ENCODE measurements around the gene PLTP. TPM values are rescaled to one million over a fixed set of nuclear protein-coding genes. Genes with fewer than 3 reads are reported as not detected.
A peak's percentile ranks its signal among the peaks of the same experiment; 100 is the strongest.

The PLTP gene
- total and polyA plus RNA-seq, 2 of the 13 experiments (the other 11 are each of a cell fraction or from before 2014, with no cell fraction given): 16.9 to 28.6 TPM

DNA sequence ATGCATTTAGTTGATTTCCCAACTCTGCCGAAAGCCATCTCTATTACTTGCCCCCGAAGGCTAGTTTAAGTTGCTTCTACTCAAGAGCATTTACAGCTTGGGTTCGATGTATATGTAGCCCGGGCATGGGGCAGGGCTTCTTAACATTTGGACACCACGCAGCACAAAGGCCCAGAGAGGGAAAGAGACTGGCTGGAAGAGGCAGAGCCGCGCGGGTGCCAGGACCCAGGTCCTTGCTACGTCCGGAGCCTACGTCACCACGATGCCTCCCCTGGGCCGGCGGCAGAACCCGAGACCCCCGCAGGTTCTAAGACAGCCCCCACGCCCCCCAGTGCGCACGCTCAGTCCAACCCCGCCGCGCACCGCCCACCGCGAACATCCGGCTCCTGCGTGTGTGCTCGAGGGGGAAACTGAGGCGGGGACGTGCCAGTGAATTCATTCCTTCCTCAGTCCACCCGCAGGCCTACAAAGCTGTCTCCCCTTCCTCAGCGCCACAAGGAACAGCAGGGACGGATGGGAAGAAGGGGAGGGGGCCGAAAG, 22.2 kb upstream of the PLTP start (continued):
- TF ChIP-seq, protein P1, sequence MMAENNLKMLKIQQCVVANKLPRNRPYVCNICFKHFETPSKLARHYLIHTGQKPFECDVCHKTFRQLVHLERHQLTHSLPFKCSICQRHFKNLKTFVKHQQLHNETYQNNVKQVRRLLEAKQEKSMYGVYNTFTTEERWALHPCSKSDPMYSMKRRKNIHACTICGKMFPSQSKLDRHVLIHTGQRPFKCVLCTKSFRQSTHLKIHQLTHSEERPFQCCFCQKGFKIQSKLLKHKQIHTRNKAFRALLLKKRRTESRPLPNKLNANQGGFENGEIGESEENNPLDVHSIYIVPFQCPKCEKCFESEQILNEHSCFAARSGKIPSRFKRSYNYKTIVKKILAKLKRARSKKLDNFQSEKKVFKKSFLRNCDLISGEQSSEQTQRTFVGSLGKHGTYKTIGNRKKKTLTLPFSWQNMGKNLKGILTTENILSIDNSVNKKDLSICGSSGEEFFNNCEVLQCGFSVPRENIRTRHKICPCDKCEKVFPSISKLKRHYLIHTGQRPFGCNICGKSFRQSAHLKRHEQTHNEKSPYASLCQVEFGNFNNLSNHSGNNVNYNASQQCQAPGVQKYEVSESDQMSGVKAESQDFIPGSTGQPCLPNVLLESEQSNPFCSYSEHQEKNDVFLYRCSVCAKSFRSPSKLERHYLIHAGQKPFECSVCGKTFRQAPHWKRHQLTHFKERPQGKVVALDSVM (CRISPR knock-in tag; IDR thresholded peaks at IDR 0.05): peak; percentile 21; the same call in 1 of the 2 replicates
- no peak for TF ChIP-seq MATR3 (CRISPR knock-in tag; IDR thresholded peaks at IDR 0.05)
- TF ChIP-seq ZNF143 (CRISPR knock-in tag; IDR thresholded peaks at IDR 0.05): no peak
- peak; percentile 99 for TF ChIP-seq ZC3H13 (CRISPR knock-in tag; IDR thresholded peaks at IDR 0.05)
- no peak for TF ChIP-seq FOXA3 (CRISPR knock-in tag; IDR thresholded peaks at IDR 0.05)
- TF ChIP-seq TEAD3 (CRISPR knock-in tag; optimal IDR thresholded peaks at IDR 0.05; ENCODE audit: borderline replicate concordance): no peak
- peak; percentile 81; the same call in 1 of the 2 replicates for TF ChIP-seq ZNF570 (CRISPR knock-in tag; IDR thresholded peaks at IDR 0.05; ENCODE audit: borderline replicate concordance)
- no peak for TF ChIP-seq MTA1 (CRISPR knock-in tag; IDR thresholded peaks at IDR 0.05; ENCODE audit: borderline replicate concordance)
- TF ChIP-seq ZNF749 (CRISPR knock-in tag; IDR thresholded peaks at IDR 0.05; ENCODE audit: borderline replicate concordance): peak; percentile 17; the same call in 1 of the 2 replicates
- TF ChIP-seq GZF1 (CRISPR knock-in tag; IDR thresholded peaks at IDR 0.05): 0 out of 2 replicates have a peak, but pooled peaks have one; percentile 56
- TF ChIP-seq GFI1 (CRISPR knock-in tag; IDR thresholded peaks at IDR 0.05; ENCODE audit: borderline replicate concordance): peak; percentile 64; the same call in 1 of the 2 replicates
- no peak; the same call in none of the 2 replicates for TF ChIP-seq KDM5A (IDR thresholded peaks at IDR 0.05; ENCODE audit: borderline replicate concordance, low read length)
- TF ChIP-seq, protein P2, sequence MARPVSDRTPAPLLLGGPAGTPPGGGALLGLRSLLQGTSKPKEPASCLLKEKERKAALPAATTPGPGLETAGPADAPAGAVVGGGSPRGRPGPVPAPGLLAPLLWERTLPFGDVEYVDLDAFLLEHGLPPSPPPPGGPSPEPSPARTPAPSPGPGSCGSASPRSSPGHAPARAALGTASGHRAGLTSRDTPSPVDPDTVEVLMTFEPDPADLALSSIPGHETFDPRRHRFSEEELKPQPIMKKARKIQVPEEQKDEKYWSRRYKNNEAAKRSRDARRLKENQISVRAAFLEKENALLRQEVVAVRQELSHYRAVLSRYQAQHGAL (CRISPR knock-in tag; IDR thresholded peaks at IDR 0.05; ENCODE audit: not compliant biosample characterization): peak; percentile 74
- TF ChIP-seq PAWR (CRISPR knock-in tag; IDR thresholded peaks at IDR 0.05; ENCODE audit: borderline replicate concordance): peak; percentile 98; the same call in 1 of the 2 replicates
- no peak for TF ChIP-seq HOXA3 (CRISPR knock-in tag; IDR thresholded peaks at IDR 0.05)
- TF ChIP-seq NFYC (CRISPR knock-in tag; IDR thresholded peaks at IDR 0.05): no peak
- TF ChIP-seq CAMTA2 (CRISPR knock-in tag; IDR thresholded peaks at IDR 0.05; ENCODE audit: borderline replicate concordance): no peak; the same call in 1 of the 2 replicates
- TF ChIP-seq, protein P3, sequence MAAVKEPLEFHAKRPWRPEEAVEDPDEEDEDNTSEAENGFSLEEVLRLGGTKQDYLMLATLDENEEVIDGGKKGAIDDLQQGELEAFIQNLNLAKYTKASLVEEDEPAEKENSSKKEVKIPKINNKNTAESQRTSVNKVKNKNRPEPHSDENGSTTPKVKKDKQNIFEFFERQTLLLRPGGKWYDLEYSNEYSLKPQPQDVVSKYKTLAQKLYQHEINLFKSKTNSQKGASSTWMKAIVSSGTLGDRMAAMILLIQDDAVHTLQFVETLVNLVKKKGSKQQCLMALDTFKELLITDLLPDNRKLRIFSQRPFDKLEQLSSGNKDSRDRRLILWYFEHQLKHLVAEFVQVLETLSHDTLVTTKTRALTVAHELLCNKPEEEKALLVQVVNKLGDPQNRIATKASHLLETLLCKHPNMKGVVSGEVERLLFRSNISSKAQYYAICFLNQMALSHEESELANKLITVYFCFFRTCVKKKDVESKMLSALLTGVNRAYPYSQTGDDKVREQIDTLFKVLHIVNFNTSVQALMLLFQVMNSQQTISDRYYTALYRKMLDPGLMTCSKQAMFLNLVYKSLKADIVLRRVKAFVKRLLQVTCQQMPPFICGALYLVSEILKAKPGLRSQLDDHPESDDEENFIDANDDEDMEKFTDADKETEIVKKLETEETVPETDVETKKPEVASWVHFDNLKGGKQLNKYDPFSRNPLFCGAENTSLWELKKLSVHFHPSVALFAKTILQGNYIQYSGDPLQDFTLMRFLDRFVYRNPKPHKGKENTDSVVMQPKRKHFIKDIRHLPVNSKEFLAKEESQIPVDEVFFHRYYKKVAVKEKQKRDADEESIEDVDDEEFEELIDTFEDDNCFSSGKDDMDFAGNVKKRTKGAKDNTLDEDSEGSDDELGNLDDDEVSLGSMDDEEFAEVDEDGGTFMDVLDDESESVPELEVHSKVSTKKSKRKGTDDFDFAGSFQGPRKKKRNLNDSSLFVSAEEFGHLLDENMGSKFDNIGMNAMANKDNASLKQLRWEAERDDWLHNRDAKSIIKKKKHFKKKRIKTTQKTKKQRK (IDR thresholded peaks at IDR 0.05; ENCODE audit: low read length): no peak
- no peak; the same call in 1 of the 2 replicates for TF ChIP-seq CEBPB (IDR thresholded peaks at IDR 0.05; ENCODE audit: borderline replicate concordance, low read depth, low read length)
- TF ChIP-seq ZFP82 (CRISPR knock-in tag; IDR thresholded peaks at IDR 0.05; ENCODE audit: borderline replicate concordance): peak; percentile 79; the same call in 1 of the 2 replicates
- peak; percentile 85; the same call in 1 of the 2 replicates for TF ChIP-seq ZNF510 (CRISPR knock-in tag; IDR thresholded peaks at IDR 0.05; ENCODE audit: low read depth)

Data from HepG2 (cell line).